Tongue (tissue), 2 donors: Measurements from ENCODE around the gene UGCG. TPM values are rescaled to one million over a fixed set of nuclear protein-coding genes. Genes with fewer than 3 reads are reported as not detected.
"Not testable (repeated sequence)": the region's sequence is repeated elsewhere in the genome, so short reads cannot be mapped to it uniquely, and the experiment has no call there.

Experiments used
- DNase-seq: peaks from one replicate; pipeline ENCODE4 v3.0.0-alpha.2; 2015
- total RNA-seq: library from RNA; depleted of rRNA; stranded (reverse); fragments of >200 nt; gene quantifications from one replicate; pipeline ENCODE4 v1.2.3, GENCODE V29; 2014

The UGCG gene
- total RNA-seq, 1 donor from 2014 or later = 44.6 TPM

- not testable (repeated sequence) for DNase-seq
Measured at GRCh38 chr9:111890867-111891266, 5.7 kb upstream of the UGCG start.

- peak; percentile 58 for DNase-seq
Measured at GRCh38 chr9:111891910-111892499, 4.6 kb upstream of the UGCG start.

- DNase-seq = peak; percentile 86
Measured at GRCh38 chr9:111896942-111897600, 457 bp downstream of the UGCG start.

- DNase-seq = peak; percentile 42
Measured at GRCh38 chr9:111897601-111898137, 1.1 kb downstream of the UGCG start.

GRCh38 chr9:111898331-111899096 lies 1.9 kb downstream of the UGCG start:
- DNase-seq = no peak

GRCh38 chr9:111900151-111900857 lies 3.7 kb downstream of the UGCG start:
- no peak for DNase-seq

- DNase-seq = no peak
Measured at GRCh38 chr9:111900858-111901612, 4.4 kb downstream of the UGCG start.

- no peak for DNase-seq
Measured at GRCh38 chr9:111902391-111903139, 6.0 kb downstream of the UGCG start.

- not testable (repeated sequence) for DNase-seq
Measured at GRCh38 chr9:111903535-111903934, 6.9 kb downstream of the UGCG start.

- no peak for DNase-seq
Measured at GRCh38 chr9:111904026-111904425, 7.4 kb downstream of the UGCG start.

GRCh38 chr9:111904891-111905291 lies 8.3 kb downstream of the UGCG start:
- no peak for DNase-seq

GRCh38 chr9:111907147-111907546 lies 10.5 kb downstream of the UGCG start:
- no peak for DNase-seq

GRCh38 chr9:111909444-111909843 lies 12.8 kb downstream of the UGCG start:
- no peak for DNase-seq

- no peak for DNase-seq
Measured at GRCh38 chr9:111910428-111910827, 13.8 kb downstream of the UGCG start.

- no peak for DNase-seq
Measured at GRCh38 chr9:111913159-111913558, 16.5 kb downstream of the UGCG start.

GRCh38 chr9:111914749-111915424 lies 18.3 kb downstream of the UGCG start:
- peak; percentile 66 for DNase-seq

- no peak for DNase-seq
Measured at GRCh38 chr9:111915425-111915758, 18.8 kb downstream of the UGCG start.

GRCh38 chr9:111916234-111916645 lies 19.6 kb downstream of the UGCG start:
- no peak for DNase-seq

- DNase-seq = no peak
Measured at GRCh38 chr9:111917201-111917600, 20.6 kb downstream of the UGCG start.

- DNase-seq = no peak
Measured at GRCh38 chr9:111917980-111918379, 21.4 kb downstream of the UGCG start.
